HepG2 (cell line): ENCODE measurements around the gene BRD3. TPM values are rescaled to one million over a fixed set of nuclear protein-coding genes. Genes with fewer than 3 reads are reported as not detected.

Experiments
- ATF7 ChIP-seq, 2 experiments: fragments of 450-650 bp in 1 of 2; sonication (generic) in 1 of 2; formaldehyde crosslinking in 1 of 2; IDR thresholded peaks; 2 replicates each; pipeline versions ENCODE4 v1.4.0 to v1.6.1; 2016 to 2020; ENCODE audit warnings: antibody characterized with exemption in 1 of 2, mild to moderate bottlenecking in 1 of 2, missing genetic modification reagents in 1 of 2
- FLYWCH1 ChIP-seq: sonication (generic); formaldehyde crosslinking; IDR thresholded peaks from 2 replicates; pipeline ENCODE4 v1.8.1; 2023; ENCODE audit warnings: mild to moderate bottlenecking, missing genetic modification reagents
- HOXA7 ChIP-seq: sonication (generic); formaldehyde crosslinking; IDR thresholded peaks from 2 replicates; pipeline ENCODE4 v1.8.1; 2022; ENCODE audit warnings: mild to moderate bottlenecking, missing genetic modification reagents, moderate library complexity
- KLF11 ChIP-seq: IDR thresholded peaks from 2 replicates; pipeline ENCODE4 v1.6.1; 2016; ENCODE audit warnings: missing compliant biosample characterization
- NONO ChIP-seq, 2 experiments: fragments of 450-650 bp in 1 of 2; sonication (generic) in 1 of 2; formaldehyde crosslinking in 1 of 2; IDR thresholded peaks in 1 of 2; conservative IDR thresholded peaks in 1 of 2; 2 replicates each; pipeline versions ENCODE4 v1.6.1 to v1.8.0; 2017 to 2022; ENCODE audit warnings: mild to moderate bottlenecking in 1 of 2, missing genetic modification reagents in 1 of 2, moderate library complexity in 1 of 2
- PCBP2 ChIP-seq: fragments of 200-400 bp; formaldehyde crosslinking; optimal IDR thresholded peaks from 2 replicates; pipeline ENCODE3; 2018; ENCODE audit warnings: low read length, low read depth; ENCODE audit not compliant: poor library complexity, severe bottlenecking
- SATB2 ChIP-seq: sonication (generic); formaldehyde crosslinking; IDR thresholded peaks from 2 replicates; pipeline ENCODE4 v1.5.0; 2020; ENCODE audit warnings: missing genetic modification reagents
- SP5 ChIP-seq: IDR thresholded peaks from 2 replicates; pipeline ENCODE4 v1.6.1; 2016; ENCODE audit warnings: low read depth, borderline replicate concordance
- STAG1 ChIP-seq: sonication (generic); formaldehyde crosslinking; IDR thresholded peaks from 2 replicates; pipeline ENCODE4 v1.4.0; 2020; ENCODE audit warnings: missing genetic modification reagents
- STAT5B ChIP-seq: sonication (generic); formaldehyde crosslinking; IDR thresholded peaks from 2 replicates; pipeline ENCODE4 v1.4.0; 2020; ENCODE audit warnings: missing genetic modification reagents
- TBP ChIP-seq: sonication (generic); formaldehyde crosslinking; IDR thresholded peaks from 2 replicates; pipeline ENCODE4 v1.5.0; 2020; ENCODE audit warnings: missing genetic modification reagents
- TEAD3 ChIP-seq: optimal IDR thresholded peaks from 2 replicates; pipeline ENCODE3; 2016; ENCODE audit warnings: borderline replicate concordance
- YEATS2 ChIP-seq: sonication (generic); formaldehyde crosslinking; IDR thresholded peaks from 2 replicates; pipeline ENCODE4 v1.4.0; 2020; ENCODE audit warnings: missing genetic modification reagents, borderline replicate concordance
- ZFY ChIP-seq: sonication (generic); formaldehyde crosslinking; IDR thresholded peaks from 2 replicates; pipeline ENCODE4 v1.4.0; 2020; ENCODE audit warnings: missing genetic modification reagents
- ZMYM4 ChIP-seq: sonication (generic); formaldehyde crosslinking; IDR thresholded peaks from 2 replicates; pipeline ENCODE4 v1.8.1; 2023; ENCODE audit warnings: mild to moderate bottlenecking, missing genetic modification reagents
- ZNF501 ChIP-seq: sonication (generic); formaldehyde crosslinking; IDR thresholded peaks from 2 replicates; pipeline ENCODE4 v1.5.1; 2020; ENCODE audit warnings: mild to moderate bottlenecking, moderate library complexity, missing genetic modification reagents
- ZNF512 ChIP-seq: sonication (generic); formaldehyde crosslinking; IDR thresholded peaks from 2 replicates; pipeline ENCODE4 v1.4.0; 2020; ENCODE audit warnings: mild to moderate bottlenecking, missing genetic modification reagents
- ZNF564 ChIP-seq: sonication (generic); formaldehyde crosslinking; IDR thresholded peaks from 2 replicates; pipeline ENCODE4 v1.8.1; 2023; ENCODE audit warnings: mild to moderate bottlenecking, missing genetic modification reagents
- ZNF788 ChIP-seq: sonication (generic); formaldehyde crosslinking; IDR thresholded peaks from 2 replicates; pipeline ENCODE4 v1.5.0; 2020; ENCODE audit warnings: mild to moderate bottlenecking, missing genetic modification reagents, borderline replicate concordance
- polyA plus RNA-seq, 8 experiments: library from polyadenylated mRNA; depleted of rRNA in 3 of 8; stranded (reverse) in 7 of 8; unstranded in 1 of 8; fragments of >200 nt; fragmentation: Illumina TruSeq in 4 of 8; extraction: Trizol in 4 of 8; gene quantifications; 2 replicates each; pipeline versions ENCODE4 v1.2.1 to v1.2.3, GENCODE V29; 2011 to 2016; ENCODE audit warnings: low read depth in 4 of 8, missing spikeins in 1 of 8, mixed read lengths in 1 of 8; ENCODE audit not compliant: insufficient read depth in 1 of 8
- total RNA-seq, 5 experiments: library from RNA; depleted of rRNA; stranded (reverse); fragments of >200 nt; fragmentation: Illumina TruSeq; extraction: Trizol; gene quantifications; 2 replicates each; pipeline ENCODE4 v1.2.3, GENCODE V29; 2016; ENCODE audit warnings: low read depth in 1 of 5
- TF ChIP-seq, protein P1 (sequence below): sonication (generic); formaldehyde crosslinking; IDR thresholded peaks from 2 replicates; pipeline ENCODE4 v1.5.1; 2020; ENCODE audit warnings: mild to moderate bottlenecking, missing genetic modification reagents, moderate library complexity
- TF ChIP-seq, protein P2 (sequence below): conservative IDR thresholded peaks from 2 replicates; pipeline ENCODE4 v1.6.1; 2018; ENCODE audit warnings: missing genetic modification reagents
- TF ChIP-seq, protein P3 (sequence below): sonication (generic); formaldehyde crosslinking; IDR thresholded peaks from 2 replicates; pipeline ENCODE4 v1.4.0; 2020; ENCODE audit warnings: missing genetic modification reagents

BRD3 gene
- total and polyA plus RNA-seq, 2 of the 13 experiments (the other 11 are each of a cell fraction or from before 2014, with no cell fraction given) = 5.9 to 12.9 TPM

DNA sequence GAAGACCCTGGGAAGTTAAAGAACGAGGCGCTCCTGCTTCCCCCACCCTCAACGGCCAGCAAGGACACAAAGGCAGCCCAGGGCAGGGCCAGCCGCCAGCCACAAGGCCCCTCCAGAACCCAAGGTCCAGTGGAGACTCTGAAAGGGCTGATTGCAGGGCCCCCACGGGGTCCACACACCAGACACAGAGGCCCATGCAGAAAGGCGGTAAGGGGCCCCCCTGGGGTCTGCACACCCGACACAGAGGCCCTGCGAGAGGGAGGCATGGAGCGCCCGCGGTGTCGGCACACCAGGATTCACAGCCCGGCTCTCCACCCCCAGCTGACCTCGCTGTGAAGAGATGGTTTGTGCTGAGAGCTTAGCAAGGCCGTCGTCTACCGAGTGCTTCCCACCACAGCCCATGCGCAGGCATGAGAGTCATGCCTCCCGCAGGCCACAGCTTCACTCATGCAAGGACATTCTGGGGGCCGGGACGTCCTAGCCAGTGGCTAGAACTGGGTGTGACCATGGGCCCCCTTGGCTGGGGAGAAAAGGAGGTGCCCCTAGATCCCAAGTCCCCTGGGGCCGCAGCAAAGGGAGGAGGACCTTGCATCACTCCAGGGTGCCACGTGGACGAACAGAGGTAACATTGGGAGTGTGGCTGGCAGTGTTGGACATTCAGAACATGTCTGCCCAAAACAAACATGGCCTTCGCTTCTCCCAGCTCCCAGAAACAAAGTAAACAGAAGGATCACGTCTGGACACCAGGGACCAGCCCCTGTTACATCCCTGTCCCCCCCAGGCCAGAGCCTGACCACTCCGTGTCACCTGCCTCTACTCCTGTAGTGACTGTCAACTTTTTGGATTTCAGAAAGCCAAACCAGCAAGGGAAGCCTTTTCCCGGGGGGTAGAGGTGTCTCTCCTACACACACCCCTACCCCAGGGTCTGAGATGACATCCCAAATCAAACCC lies 9.8 kb downstream of the BRD3 start (continued):
- TF ChIP-seq ZFY (peak; percentile 73), STAG1 (CRISPR knock-in tag) (no peak), SP5 (CRISPR knock-in tag) (no peak), ZNF512 (CRISPR knock-in tag) (no peak), STAT5B (CRISPR knock-in tag) (no peak), TEAD3 (CRISPR knock-in tag) (peak; percentile 56), HOXA7 (CRISPR knock-in tag) (no peak), ZMYM4 (CRISPR knock-in tag) (no peak), FLYWCH1 (CRISPR knock-in tag) (no peak), NONO (IDR thresholded peaks at IDR 0.05) (no peak), NONO (CRISPR knock-in tag; conservative IDR thresholded peaks at IDR 0.05) (no peak; the same call in none of the 2 replicates), KLF11 (no peak), PCBP2 (no peak), ZNF564 (CRISPR knock-in tag) (no peak), ZNF501 (CRISPR knock-in tag) (peak; percentile 77), ATF7 (IDR thresholded peaks at IDR 0.05) (no peak), ATF7 (CRISPR knock-in tag; IDR thresholded peaks at IDR 0.05) (peak; percentile 31; the same call in 1 of the 2 replicates), ZNF788 (CRISPR knock-in tag) (peak; percentile 67; the same call in 1 of the 2 replicates), TBP (CRISPR knock-in tag) (no peak), YEATS2 (CRISPR knock-in tag) (peak; percentile 26; the same call in 1 of the 2 replicates), SATB2 (CRISPR knock-in tag) (no peak)
- TF ChIP-seq, protein P1, sequence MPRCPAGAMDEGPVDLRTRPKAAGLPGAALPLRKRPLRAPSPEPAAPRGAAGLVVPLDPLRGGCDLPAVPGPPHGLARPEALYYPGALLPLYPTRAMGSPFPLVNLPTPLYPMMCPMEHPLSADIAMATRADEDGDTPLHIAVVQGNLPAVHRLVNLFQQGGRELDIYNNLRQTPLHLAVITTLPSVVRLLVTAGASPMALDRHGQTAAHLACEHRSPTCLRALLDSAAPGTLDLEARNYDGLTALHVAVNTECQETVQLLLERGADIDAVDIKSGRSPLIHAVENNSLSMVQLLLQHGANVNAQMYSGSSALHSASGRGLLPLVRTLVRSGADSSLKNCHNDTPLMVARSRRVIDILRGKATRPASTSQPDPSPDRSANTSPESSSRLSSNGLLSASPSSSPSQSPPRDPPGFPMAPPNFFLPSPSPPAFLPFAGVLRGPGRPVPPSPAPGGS (CRISPR knock-in tag) = no peak
- TF ChIP-seq, protein P2, sequence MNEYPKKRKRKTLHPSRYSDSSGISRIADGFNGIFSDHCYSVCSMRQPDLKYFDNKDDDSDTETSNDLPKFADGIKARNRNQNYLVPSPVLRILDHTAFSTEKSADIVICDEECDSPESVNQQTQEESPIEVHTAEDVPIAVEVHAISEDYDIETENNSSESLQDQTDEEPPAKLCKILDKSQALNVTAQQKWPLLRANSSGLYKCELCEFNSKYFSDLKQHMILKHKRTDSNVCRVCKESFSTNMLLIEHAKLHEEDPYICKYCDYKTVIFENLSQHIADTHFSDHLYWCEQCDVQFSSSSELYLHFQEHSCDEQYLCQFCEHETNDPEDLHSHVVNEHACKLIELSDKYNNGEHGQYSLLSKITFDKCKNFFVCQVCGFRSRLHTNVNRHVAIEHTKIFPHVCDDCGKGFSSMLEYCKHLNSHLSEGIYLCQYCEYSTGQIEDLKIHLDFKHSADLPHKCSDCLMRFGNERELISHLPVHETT (CRISPR knock-in tag) = no peak
- TF ChIP-seq, protein P3, sequence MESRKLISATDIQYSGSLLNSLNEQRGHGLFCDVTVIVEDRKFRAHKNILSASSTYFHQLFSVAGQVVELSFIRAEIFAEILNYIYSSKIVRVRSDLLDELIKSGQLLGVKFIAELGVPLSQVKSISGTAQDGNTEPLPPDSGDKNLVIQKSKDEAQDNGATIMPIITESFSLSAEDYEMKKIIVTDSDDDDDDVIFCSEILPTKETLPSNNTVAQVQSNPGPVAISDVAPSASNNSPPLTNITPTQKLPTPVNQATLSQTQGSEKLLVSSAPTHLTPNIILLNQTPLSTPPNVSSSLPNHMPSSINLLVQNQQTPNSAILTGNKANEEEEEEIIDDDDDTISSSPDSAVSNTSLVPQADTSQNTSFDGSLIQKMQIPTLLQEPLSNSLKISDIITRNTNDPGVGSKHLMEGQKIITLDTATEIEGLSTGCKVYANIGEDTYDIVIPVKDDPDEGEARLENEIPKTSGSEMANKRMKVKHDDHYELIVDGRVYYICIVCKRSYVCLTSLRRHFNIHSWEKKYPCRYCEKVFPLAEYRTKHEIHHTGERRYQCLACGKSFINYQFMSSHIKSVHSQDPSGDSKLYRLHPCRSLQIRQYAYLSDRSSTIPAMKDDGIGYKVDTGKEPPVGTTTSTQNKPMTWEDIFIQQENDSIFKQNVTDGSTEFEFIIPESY (CRISPR knock-in tag) = peak; percentile 74
